T-helper 22 cell (primary cell): ENCODE data around the gene WIF1.

Experiments used
- DNase-seq: peaks from one replicate; pipeline ENCODE4 v3.0.0-alpha.2; 2020; ENCODE audit warnings: low read depth

WIF1 gene, protein sequence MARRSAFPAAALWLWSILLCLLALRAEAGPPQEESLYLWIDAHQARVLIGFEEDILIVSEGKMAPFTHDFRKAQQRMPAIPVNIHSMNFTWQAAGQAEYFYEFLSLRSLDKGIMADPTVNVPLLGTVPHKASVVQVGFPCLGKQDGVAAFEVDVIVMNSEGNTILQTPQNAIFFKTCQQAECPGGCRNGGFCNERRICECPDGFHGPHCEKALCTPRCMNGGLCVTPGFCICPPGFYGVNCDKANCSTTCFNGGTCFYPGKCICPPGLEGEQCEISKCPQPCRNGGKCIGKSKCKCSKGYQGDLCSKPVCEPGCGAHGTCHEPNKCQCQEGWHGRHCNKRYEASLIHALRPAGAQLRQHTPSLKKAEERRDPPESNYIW

DNA sequence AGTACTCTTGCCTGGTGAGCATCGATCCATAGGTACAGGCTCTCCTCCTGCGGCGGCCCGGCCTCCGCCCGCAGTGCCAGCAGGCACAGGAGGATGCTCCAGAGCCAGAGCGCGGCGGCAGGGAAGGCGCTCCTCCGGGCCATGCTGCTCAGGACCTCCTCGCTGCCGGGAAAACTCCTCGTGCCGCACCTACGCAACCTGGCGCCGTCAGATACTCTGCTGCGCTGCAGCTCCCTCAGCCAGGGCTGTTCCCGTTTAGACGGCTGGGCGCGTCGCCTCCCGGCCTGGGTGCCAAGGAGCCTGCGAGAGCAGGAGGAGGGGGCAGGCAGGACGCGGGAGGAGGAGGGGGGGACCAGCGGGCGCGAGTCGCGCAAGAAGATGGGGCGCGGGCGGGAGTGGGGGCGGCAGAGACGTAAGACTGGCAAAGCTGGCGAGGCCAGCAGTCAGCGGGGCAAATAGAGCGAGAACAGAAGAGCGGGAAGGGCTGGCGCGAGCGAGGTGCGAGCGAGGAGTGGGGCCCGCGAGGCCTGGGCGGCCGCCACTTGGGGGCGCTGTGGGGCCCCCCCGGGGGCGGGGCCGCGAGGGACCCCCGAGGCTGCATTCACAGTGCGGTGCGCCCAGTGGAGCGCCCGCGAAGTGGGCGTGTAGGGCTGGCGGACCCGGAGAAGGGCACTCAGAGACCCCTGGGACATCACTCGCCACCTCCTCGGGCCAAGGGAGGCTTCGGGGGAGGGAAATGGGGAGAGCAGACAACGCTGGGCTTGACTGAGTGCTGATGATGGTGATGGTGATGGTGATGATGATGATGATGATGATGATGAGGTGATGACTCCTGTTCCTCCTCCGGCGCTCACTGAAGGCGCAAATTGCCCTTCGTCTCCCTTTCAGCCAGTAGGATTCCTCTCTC, at the start of gene WIF1:
Gene WIF1 (minus strand): TSS at position 257 of the 907 bp plus-strand sequence. CDS start 114 bp downstream, at position 143.
- no peak for DNase-seq

DNA sequence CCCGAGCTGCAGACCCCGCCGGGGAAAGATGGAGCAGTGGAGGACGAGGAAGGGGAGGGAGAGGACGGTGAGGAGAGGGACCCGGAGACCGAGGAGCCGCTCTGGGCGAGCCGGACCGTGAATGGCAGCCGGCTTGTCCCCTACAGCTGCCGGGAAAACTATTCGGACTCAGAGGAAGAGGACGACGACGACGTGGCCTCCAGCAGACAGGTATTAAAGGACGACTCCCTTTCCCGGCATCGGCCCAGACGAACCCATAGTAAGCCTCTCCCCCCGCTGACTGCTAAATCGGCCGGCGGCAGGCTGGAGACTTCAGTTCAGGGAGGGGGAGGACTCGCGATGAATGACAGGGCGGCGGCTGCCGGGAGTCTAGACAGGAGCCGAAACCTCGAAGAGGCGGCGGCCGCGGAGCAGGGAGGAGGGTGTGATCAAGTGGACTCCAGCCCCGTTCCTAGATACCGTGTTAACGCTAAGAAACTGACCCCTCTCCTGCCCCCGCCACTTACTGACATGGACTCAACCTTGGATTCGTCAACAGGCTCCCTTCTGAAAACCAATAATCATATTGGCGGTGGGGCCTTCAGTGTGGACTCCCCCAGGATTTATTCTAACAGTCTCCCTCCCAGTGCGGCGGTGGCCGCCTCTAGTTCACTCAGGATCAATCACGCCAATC, 49.2 kb upstream of the WIF1 start:
- DNase-seq, result peak; percentile 54

DNA sequence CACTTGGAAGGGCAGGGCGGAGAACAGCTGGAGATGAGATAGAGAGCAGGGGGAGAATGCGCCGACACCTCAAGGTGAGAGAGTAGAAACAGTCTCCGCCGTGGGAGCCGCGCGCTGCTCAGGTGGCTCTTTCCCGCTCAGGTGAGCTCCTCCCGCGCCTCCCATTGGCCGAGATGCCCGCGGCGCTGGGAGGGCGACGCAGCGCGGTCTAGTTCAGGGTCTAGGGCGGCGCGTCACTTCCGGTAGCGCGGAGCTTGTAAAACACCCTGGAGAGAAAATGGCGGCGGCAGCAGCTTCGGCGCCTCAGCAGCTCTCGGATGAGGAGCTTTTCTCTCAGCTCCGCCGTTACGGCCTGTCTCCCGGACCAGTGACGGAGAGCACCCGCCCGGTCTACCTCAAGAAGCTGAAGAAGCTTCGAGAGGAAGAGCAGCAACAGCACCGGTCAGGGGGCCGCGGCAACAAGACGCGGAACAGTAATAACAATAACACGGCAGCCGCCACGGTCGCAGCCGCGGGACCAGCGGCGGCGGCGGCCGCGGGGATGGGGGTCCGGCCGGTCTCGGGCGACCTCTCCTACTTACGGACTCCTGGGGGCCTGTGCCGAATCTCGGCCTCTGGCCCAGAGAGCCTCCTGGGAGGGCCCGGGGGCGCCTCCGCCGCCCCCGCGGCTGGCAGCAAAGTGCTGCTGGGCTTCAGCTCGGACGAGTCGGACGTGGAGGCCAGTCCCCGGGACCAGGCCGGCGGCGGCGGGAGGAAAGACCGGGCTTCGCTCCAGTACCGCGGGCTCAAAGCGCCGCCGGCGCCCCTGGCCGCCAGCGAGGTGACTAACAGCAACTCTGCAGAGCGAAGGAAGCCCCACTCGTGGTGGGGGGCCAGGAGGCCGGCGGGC, 48.5 kb upstream of the WIF1 start, which contains the start of gene LEMD3:
Gene LEMD3 (plus strand): TSS at position 264 of the 889 bp plus-strand sequence. CDS start 14 bp downstream, at position 278.
- DNase-seq, result peak; percentile 91

DNA sequence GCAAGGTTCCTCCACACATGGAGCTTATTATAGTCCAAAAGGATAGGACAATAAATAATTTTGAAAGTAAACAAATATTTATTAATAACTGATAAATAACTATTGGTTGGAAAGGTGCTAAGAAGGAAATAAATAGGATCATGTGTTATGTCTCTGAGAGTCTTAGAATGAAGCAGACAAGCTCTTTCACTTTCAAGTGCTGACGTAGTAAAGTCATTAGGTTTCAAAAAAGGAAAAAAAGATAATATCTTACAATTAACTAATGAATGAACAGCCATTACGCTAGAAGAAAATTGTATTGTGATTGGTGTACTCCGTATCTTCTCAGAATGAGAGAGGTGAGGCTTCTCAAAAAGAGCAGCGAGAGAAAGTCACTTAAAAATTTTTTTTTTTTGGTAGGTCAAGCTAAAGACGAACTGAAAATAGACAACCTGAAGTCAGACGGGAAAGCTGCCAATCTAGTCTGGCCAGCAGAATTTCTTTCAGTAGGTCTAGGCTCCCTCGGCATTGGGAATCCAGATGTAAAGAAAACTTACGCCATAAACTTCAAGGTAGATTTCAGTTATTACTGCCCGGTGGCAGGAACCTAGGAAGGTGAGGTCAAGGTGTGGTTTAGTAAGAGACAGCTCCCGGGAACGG, 47.7 kb upstream of the WIF1 start:
- no peak for DNase-seq

DNA sequence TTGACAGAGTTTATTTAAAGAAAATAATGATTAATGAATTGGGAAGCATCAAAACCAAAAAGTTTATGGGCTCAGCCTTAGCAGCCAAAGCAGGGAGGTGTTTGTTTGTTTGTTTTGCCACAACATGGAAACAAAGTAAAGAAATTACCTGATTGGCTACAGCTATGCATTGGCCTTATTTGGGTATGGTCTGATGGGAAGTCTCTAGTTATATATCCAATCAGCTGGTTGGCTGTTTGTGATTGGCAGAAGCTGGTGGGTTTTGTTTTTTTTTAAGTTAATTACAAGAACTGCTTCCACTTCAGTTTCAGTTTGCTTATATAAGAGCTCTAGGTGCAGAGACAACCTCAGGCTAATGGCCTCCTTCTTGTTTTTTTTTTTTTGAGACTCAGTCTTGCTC, 43.7 kb upstream of the WIF1 start:
- DNase-seq, result no peak

DNA sequence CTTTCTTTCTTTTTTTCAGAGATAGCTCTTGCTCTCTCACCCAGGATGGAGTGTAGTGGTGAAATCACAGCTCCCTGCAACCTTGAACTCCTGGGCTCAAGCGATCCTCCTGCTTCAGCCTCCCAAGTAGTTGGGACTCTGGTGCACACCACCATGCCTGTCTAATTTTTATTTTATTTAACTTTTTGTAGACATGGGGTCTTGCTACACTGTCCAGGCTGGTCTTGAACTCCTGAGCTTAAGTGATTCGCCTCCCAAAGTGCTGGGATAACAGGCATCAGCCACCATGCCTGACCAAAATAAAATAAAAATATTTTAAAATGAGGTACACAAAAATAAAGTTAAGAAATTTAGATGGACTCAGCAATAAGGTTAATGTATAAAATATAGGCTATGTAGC, 43.1 kb upstream of the WIF1 start:
- no peak for DNase-seq

DNA sequence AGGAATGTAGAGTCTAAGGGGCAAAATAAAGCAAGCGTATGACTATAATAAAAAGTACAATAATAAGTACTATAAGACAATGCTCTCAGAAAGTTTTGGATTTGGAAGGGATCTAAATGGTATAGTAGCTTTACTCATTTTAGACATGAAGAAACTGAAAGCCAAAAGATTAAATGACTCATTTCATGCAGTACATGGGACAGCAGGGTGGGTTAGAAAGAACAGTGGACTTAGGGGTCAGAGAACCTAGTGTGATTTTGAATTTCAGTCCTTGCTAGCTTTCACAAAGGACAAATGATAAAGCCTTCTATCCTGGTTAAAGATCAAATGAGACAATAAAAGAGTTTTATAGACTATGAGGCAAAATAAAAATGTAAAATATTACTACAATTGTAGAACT, 41.5 kb upstream of the WIF1 start:
- no peak for DNase-seq

DNA sequence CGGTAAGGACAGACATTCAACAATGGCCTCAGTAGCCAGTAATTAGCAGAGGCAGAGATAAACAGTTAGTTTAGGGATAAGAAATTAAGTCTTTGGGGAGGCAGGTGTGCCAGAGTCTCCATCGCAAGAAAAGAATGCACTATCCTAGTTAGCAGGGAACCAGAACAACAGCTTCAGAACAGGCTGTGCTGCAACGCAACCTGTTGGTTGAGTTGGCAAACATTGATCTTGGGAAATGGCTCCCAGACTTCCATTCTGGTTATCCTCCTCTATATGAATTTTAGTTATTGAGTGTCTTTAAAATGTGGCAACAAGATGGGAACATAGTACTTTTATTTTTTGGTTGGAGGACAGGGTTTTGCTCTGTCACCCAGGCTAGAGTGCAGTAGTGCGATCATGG, 36.0 kb upstream of the WIF1 start:
- no peak for DNase-seq

DNA sequence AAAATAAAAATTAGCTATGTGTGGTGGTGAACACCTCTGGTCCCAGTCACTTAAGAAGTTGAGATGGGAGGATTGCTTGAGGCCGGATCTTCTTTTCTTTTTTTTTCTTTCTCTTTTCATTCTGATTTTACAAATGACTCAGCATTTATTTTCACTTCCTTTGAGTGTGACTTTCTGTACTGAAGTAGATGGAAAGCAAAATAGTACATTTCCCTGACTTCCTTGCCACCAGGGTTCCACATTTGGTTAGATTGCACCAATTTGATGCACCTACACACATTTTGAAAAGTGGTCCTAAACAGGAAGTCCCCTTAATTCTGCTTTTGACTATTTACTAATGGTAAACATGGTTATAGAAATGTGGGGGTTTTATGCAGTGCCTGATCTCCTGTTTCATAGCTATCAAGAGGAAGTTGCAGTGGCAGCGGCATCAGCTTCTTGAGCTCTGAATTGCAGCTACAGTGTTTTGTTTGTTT, 35.3 kb upstream of the WIF1 start:
- DNase-seq, result no peak

DNA sequence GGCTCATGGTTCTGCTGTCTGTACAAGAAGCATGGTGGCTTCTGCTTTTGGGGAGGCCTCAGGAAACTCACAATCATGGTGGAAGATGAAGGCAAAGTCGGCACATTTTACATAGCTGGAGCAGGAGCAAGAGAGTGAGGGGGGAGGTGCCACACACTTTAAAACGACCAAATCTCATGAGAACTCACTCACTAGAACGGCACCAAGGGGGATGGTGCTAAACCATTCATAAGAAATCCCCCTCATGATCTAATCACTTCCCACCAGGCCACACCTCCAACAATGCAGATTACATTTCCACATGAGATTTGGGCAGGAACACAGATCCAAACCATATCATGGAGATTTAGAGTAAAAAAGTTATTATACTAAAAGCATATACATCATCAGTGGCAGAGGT, 34.7 kb upstream of the WIF1 start:
- no peak for DNase-seq

DNA sequence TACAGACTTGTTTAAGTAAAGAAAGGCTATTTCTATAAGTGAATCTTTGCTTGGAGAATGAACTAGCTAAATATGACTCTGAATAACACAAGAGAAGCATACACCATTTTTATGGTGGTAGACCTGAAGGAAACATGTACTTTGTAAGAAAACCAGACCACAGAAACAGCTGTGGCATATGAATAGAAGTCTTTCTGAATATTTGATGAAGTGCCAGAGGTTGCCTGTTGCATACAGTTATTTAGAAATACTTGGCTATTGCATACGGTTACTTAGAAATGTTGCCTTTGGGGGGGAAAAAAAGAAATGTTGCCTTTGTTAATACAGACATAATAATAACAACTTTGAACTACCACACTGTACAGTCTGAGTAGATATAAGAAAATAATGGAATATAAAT, 31.5 kb upstream of the WIF1 start:
- no peak for DNase-seq

DNA sequence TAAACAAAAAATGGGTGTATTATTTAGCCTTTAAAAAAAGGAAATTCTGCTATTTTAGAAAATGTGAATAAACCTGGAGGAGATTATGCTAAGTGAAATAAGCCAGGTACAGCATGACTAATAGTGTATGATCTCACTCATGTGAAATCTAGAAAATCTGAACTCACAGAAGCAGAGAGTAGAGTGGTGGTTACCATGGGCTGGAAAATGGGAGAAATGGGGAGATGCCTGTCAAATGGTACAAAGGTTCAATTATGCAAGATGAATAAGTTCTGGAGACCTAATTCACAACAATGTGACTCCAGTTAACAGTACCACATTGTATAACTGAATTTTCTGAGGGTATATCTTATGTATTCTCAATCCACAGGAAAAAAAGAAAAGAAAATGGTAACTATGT, 30.9 kb upstream of the WIF1 start:
- no peak for DNase-seq

DNA sequence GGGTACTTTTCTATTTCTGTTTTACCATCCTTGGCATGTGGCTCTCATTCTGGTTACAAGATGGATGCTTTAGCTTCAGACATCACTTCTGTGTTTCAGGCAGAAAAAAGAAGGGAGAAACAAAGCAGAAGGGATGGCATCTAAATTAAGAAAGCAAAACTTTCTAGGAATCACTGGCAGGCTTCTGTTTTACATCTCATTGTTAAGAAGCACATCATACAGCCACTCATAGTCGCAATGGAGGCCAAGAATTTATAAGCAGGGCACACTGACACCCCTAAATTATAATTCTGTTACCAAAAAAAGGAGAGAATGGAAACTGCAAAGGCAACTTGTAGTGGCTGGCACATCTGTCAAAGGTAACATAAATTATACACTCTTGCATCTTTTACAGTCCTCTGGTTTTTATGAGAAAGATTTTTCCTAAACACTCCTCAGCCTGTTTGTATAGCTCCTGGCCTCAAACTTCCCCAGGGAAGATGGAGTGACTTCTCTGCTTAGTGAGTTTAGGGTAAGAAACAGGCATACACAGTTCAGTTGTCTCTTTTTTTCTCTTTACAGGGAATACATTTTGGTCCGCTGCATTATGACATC, 26.3 kb upstream of the WIF1 start:
- DNase-seq, result no peak

DNA sequence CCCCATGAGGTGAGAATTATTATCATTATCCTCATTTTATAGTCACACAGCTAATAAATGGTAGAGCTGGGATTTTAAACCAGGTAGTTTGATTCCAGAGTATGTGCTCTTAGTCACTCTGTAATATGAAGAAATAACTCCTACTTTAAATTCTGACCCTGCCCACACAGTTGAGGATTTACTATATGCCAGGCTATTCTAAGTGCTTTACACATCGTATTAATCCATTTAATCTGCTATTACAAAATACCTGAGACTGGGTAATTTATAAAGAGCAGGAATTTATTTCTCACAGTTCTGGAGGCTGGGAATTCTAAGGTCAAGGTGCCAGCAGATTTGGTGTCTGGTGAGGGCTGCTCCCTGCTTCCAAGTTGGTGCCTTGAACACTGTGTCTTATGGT, 19.6 kb upstream of the WIF1 start:
- DNase-seq, result no peak

DNA sequence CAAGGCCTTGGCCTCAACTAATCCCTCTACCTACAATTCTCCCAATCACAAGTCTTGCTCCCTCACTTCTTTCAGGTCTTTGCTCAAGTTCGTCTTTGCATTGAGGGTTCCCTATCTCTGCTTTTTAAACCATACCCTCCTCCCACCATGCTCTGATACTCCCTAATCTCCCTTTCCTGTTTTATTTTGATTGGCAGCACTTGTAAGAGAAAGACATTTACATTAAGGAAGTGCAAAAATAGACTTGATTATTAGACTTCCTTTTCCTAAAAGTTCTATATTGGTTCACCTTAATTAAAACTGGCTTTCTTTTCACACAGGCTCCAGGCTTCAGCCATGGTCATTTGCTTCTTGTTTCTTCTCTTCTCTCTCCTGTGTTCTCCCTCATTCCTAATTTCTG, 18.3 kb upstream of the WIF1 start:
- no peak for DNase-seq

DNA sequence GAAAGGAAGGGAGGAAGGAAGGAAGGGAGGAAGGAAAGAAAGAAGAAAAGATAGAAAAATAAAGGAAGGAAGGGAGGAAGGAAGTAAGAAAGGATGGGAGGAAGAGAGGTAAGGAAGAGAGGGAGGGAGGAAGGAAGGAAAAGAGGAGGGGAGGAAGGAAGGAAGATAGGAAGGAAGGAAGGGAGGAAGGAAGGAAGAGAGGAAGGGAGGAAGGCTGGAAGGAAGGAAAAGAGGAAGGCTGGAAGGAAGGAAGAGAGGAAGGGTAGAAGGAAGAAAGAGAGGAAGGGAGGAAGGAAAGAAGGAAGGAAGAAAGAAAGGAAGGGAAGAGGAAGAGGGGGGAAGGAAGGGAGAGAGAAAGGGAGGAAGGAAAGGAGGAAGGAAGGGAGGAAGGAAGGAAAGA, 12.8 kb upstream of the WIF1 start:
- no peak for DNase-seq

DNA sequence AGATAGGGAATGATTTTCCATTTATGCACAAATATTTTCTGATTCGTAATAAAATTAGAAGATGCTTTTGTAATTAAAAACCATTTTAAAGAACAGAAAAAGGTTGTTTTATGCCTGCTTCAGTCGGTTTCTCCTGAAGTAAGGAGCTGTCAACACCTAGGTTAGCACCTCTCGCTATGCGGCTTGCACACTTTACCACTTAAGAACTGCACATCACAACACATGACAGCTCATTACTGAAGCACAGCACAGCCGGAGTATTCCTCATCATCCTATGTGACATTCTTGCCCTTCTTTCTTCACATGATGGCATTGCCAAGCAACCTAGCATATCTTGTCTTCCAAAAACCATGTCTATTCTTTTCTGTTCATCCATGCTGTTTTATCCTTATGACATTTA, 5.4 kb upstream of the WIF1 start:
- DNase-seq, result no peak

DNA sequence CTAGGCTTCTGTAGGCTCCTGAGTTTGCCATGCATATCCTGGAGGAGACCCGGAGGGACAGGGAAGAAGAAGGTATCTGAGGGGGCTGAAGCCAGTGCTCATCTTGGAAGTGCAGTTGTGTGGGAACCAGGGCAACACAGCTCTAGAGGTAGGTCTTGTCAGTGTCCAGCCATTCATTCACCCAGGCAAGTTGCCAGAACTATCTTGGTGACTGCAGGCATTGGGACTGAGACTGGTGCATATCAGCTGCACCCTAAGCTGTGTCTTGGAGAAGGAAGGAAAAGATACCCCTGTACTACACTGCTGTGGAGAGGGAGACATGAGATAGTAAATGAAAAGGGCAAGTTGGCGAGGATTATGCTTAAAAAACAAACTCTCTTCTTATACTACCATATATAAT, 4.9 kb upstream of the WIF1 start:
- DNase-seq, result no peak

DNA sequence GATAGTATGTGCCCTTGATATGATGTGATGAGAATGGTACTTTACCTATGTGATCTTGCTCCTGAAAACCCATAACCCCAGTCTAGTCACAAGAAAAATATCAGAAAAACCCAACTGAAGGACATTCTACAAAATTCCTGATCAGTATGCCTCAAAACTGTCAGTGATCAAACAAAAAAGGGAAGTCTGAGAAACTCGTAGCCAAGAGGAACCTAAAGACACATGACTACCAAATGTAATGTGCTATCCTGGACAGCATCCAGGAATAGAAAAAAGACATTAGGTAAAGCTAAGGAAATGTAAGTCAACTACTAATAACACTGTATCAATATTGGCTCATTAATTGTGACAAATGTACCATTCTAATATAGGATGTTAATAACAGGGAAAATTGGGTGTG, 4.1 kb upstream of the WIF1 start:
- no peak for DNase-seq

DNA sequence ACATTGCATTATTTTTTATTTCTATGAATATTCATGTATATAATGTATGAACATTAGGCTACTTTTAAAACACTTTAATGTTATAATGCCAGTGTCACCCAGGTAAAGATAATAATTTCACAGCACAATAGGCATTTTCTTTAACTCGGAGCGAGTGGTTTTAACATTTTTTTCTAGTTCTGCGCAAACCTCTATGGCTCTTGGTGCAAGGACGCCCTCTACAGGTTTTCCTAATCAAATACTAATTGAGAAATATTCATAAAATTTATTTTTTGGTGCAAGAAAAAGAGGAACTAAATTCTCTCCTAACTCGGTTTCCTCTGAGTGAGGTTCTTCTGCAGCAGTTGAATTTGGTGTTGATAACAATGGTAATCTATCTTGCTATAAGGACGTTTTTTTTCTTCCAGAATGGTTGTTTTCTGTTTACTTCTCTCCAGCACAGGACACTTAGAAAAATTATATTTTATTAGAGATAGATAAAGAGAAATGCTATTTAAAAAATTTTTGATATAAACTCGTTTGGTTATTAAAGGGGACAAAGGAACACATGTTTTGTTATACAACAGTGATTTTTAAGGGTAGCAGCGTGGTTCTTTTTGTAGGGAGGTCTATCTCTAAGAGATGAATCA, 2.4 kb upstream of the WIF1 start:
- DNase-seq, result no peak
